Liver (tissue), 3 donors: Measurements from ENCODE around the gene SIRPA.

ENCODE experiments used
- ATF3 ChIP-seq: IDR thresholded peaks from 2 replicates; pipeline ENCODE4 v1.6.1; 2016; ENCODE audit warnings: antibody characterized with exemption
- EGR1 ChIP-seq, 2 donors: IDR thresholded peaks; 2 replicates each; pipeline ENCODE4 v1.6.1; 2016 to 2018; ENCODE audit warnings: antibody characterized with exemption in 2 of 2, low read depth in 2 of 2
- FOXA2 ChIP-seq: IDR thresholded peaks from 2 replicates; pipeline ENCODE4 v1.6.1; 2016; ENCODE audit warnings: antibody characterized with exemption
- GABPA ChIP-seq, 2 donors: IDR thresholded peaks in 1 of 2; conservative IDR thresholded peaks in 1 of 2; 2 replicates each; pipeline ENCODE4 v1.6.1; 2016; ENCODE audit warnings: antibody characterized with exemption in 2 of 2, mild to moderate bottlenecking in 1 of 2, moderate library complexity in 1 of 2
- HNF4A ChIP-seq, 2 donors: conservative IDR thresholded peaks; 2 replicates each; pipeline ENCODE4 v1.6.1; 2016; ENCODE audit warnings: antibody characterized with exemption in 2 of 2, mild to moderate bottlenecking in 2 of 2
- JUND ChIP-seq, 2 donors: IDR thresholded peaks; 2 replicates each; pipeline ENCODE4 v1.6.1; 2016; ENCODE audit warnings: antibody characterized with exemption in 2 of 2
- RAD21 ChIP-seq, 2 donors: IDR thresholded peaks; 2 replicates each; pipeline ENCODE4 v1.6.1; 2016; ENCODE audit warnings: antibody characterized with exemption in 2 of 2, mild to moderate bottlenecking in 2 of 2
- REST ChIP-seq: IDR thresholded peaks from 2 replicates; pipeline ENCODE4 v1.6.1; 2016; ENCODE audit warnings: antibody characterized with exemption, mild to moderate bottlenecking
- SP1 ChIP-seq: IDR thresholded peaks from 2 replicates; pipeline ENCODE4 v1.6.1; 2018; ENCODE audit warnings: antibody characterized with exemption, mild to moderate bottlenecking
- TAF1 ChIP-seq: conservative IDR thresholded peaks from 2 replicates; pipeline ENCODE4 v1.6.1; 2016; ENCODE audit warnings: antibody characterized with exemption, mild to moderate bottlenecking
- YY1 ChIP-seq: IDR thresholded peaks from 2 replicates; pipeline ENCODE4 v1.6.1; 2016; ENCODE audit warnings: antibody characterized with exemption, mild to moderate bottlenecking
- ZBTB33 ChIP-seq: IDR thresholded peaks from 2 replicates; pipeline ENCODE4 v1.6.1; 2016; ENCODE audit warnings: antibody characterized with exemption
- TF ChIP-seq, protein P1 (sequence below): fragments of 150-350 bp; IDR thresholded peaks from 2 replicates; pipeline ENCODE4 v1.5.1; 2017; ENCODE audit warnings: improper control_type of control experiment, low read depth, low read length; ENCODE audit not compliant: missing input control
- TF ChIP-seq, protein P2 (sequence below): IDR thresholded peaks from 2 replicates; pipeline ENCODE4 v1.6.1; 2016; ENCODE audit warnings: antibody characterized with exemption
- donor health status: healthy.
- donor health status: healthy.

- no peak for TF ChIP-seq FOXA2
- TF ChIP-seq, protein P1, sequence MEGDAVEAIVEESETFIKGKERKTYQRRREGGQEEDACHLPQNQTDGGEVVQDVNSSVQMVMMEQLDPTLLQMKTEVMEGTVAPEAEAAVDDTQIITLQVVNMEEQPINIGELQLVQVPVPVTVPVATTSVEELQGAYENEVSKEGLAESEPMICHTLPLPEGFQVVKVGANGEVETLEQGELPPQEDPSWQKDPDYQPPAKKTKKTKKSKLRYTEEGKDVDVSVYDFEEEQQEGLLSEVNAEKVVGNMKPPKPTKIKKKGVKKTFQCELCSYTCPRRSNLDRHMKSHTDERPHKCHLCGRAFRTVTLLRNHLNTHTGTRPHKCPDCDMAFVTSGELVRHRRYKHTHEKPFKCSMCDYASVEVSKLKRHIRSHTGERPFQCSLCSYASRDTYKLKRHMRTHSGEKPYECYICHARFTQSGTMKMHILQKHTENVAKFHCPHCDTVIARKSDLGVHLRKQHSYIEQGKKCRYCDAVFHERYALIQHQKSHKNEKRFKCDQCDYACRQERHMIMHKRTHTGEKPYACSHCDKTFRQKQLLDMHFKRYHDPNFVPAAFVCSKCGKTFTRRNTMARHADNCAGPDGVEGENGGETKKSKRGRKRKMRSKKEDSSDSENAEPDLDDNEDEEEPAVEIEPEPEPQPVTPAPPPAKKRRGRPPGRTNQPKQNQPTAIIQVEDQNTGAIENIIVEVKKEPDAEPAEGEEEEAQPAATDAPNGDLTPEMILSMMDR: no peak
- no peak for TF ChIP-seq EGR1 (IDR thresholded peaks at IDR 0.05; ENCODE audit: low read depth in 2 of 2)
- TF ChIP-seq YY1: no peak
- TF ChIP-seq RAD21 (IDR thresholded peaks at IDR 0.05): no peak
- TF ChIP-seq GABPA (IDR thresholded peaks at IDR 0.05 in 1 of 2, conservative IDR thresholded peaks at IDR 0.05 in 1 of 2): no peak
- no peak for TF ChIP-seq ATF3
- no peak for TF ChIP-seq TAF1
- TF ChIP-seq ZBTB33: no peak
- TF ChIP-seq, protein P2, sequence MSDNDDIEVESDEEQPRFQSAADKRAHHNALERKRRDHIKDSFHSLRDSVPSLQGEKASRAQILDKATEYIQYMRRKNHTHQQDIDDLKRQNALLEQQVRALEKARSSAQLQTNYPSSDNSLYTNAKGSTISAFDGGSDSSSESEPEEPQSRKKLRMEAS: no peak
- no peak for TF ChIP-seq REST
- TF ChIP-seq HNF4A (conservative IDR thresholded peaks at IDR 0.05): no peak
- TF ChIP-seq SP1: no peak
- no peak for TF ChIP-seq JUND (IDR thresholded peaks at IDR 0.05)
Measured at GRCh38 chr20:1952737-1953530, 57.7 kb downstream of the SIRPA start.
